Keratinocyte (primary cell): ENCODE measurements around the gene TP53BP2.

Experiments
- EZH2 ChIP-seq: IDR thresholded peaks from one replicate; pipeline ENCODE4 v1.6.1; 2012; ENCODE audit warnings: inconsistent platforms, mild to moderate bottlenecking, low read length, moderate library complexity
- TF ChIP-seq, protein P1 (sequence below), 3 experiments: IDR thresholded peaks in 1 of 3; conservative IDR thresholded peaks in 1 of 3; optimal IDR thresholded peaks in 1 of 3; 2 replicates in 2 of 3; 3 replicates in 1 of 3; pipeline versions ENCODE3 to v1.5.1; 2011; ENCODE audit warnings: low read length in 3 of 3, mild to moderate bottlenecking in 3 of 3, moderate library complexity in 2 of 3, control low read depth in 1 of 3, inconsistent platforms in 1 of 3; ENCODE audit not compliant: insufficient read depth in 2 of 3; ENCODE audit errors: extremely low read depth in 1 of 3

DNA sequence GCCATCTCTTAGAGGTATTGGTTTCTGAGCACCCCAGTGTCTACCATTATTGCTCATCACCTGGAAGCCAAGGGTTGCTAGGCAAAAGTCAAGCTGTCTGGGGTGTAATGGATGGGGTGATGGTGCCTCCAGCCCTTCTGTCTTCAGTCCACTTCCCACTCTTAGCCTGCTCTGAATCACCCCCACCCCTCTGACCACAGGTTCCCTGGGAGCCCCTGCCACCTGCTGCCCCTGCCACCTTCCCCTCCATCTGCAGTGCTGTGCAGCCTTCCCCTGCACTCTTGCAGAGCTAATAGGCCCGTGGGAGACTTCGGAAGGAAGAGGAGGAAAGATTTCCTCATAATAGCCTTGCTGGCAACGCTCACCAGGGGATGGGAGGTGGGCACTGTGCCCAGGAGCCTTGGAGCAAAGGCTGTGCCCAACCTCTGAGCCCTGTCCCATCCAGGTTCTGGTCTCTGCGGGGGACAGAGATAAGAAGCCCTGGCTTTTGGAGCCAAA is 97.9 kb downstream of the TP53BP2 start:
- TF ChIP-seq, protein P1, sequence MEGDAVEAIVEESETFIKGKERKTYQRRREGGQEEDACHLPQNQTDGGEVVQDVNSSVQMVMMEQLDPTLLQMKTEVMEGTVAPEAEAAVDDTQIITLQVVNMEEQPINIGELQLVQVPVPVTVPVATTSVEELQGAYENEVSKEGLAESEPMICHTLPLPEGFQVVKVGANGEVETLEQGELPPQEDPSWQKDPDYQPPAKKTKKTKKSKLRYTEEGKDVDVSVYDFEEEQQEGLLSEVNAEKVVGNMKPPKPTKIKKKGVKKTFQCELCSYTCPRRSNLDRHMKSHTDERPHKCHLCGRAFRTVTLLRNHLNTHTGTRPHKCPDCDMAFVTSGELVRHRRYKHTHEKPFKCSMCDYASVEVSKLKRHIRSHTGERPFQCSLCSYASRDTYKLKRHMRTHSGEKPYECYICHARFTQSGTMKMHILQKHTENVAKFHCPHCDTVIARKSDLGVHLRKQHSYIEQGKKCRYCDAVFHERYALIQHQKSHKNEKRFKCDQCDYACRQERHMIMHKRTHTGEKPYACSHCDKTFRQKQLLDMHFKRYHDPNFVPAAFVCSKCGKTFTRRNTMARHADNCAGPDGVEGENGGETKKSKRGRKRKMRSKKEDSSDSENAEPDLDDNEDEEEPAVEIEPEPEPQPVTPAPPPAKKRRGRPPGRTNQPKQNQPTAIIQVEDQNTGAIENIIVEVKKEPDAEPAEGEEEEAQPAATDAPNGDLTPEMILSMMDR (optimal IDR thresholded peaks at IDR 0.05 in 1 of 3, IDR thresholded peaks at IDR 0.05 in 1 of 3, conservative IDR thresholded peaks at IDR 0.05 in 1 of 3; ENCODE audit: extremely low read depth in 1 of 3, insufficient read depth in 2 of 3, low read length in 3 of 3), result no peak
- TF ChIP-seq EZH2, result no peak
